Hepatocyte (in vitro differentiated cells): ENCODE results near the gene LACTBL1. TPM values are rescaled to one million over a fixed set of nuclear protein-coding genes. Genes with fewer than 3 reads are reported as not detected.

Experiments used
- DNase-seq: peaks from one replicate; pipeline ENCODE4 v3.0.0-alpha.2; 2016; ENCODE audit warnings: low spot score
- H2AFZ ChIP-seq: fragments of 200-600 bp; sonication (generic); 2 replicates; pipeline ENCODE4 v1.6.0; 2016; ENCODE audit warnings: antibody characterized with exemption, mild to moderate bottlenecking
- H3K27ac ChIP-seq: fragments of 200-600 bp; sonication (generic); 2 replicates; pipeline ENCODE4 v1.5.1; 2016; ENCODE audit warnings: mild to moderate bottlenecking
- H3K27me3 ChIP-seq: fragments of 200-600 bp; sonication (generic); 2 replicates; pipeline ENCODE4 v1.6.1; 2016
- H3K36me3 ChIP-seq: fragments of 200-600 bp; sonication (generic); replicated peaks from 2 replicates; pipeline ENCODE4 v1.5.1; 2016; ENCODE audit warnings: low read depth; ENCODE audit not compliant: insufficient read depth
- H3K4me1 ChIP-seq: fragments of 200-600 bp; sonication (generic); 2 replicates; pipeline ENCODE4 v1.5.1; 2016; ENCODE audit warnings: mild to moderate bottlenecking, moderate library complexity; ENCODE audit not compliant: insufficient read depth
- H3K4me2 ChIP-seq: fragments of 200-600 bp; sonication (generic); 2 replicates; pipeline ENCODE4 v1.6.0; 2016
- H3K4me3 ChIP-seq: fragments of 200-600 bp; sonication (generic); 2 replicates; pipeline ENCODE4 v1.5.1; 2016; ENCODE audit warnings: mild to moderate bottlenecking
- H3K79me2 ChIP-seq: fragments of 200-600 bp; sonication (generic); 2 replicates; pipeline ENCODE4 v1.6.0; 2017; ENCODE audit warnings: mild to moderate bottlenecking
- H3K9me2 ChIP-seq: fragments of 200-600 bp; sonication (generic); replicated peaks from 2 replicates; pipeline ENCODE4 v1.6.0; 2017; ENCODE audit warnings: mild to moderate bottlenecking; ENCODE audit not compliant: insufficient read depth
- H3K9me3 ChIP-seq: fragments of 200-600 bp; sonication (generic); 2 replicates; pipeline ENCODE4 v1.5.1; 2016; ENCODE audit warnings: low read depth, mild to moderate bottlenecking
- H4K20me1 ChIP-seq: fragments of 200-600 bp; sonication (generic); 2 replicates; pipeline ENCODE4 v1.6.0; 2016; ENCODE audit warnings: mild to moderate bottlenecking; ENCODE audit not compliant: insufficient read depth, poor library complexity, severe bottlenecking
- EZH2 ChIP-seq: fragments of 200-600 bp; sonication (generic); IDR thresholded peaks from 2 replicates; pipeline ENCODE4 v1.6.1; 2016; ENCODE audit warnings: antibody characterized with exemption, mild to moderate bottlenecking, borderline replicate concordance
- EZH2phosphoT487 ChIP-seq: fragments of 200-600 bp; sonication (generic); IDR thresholded peaks from one replicate; pipeline ENCODE4 v1.6.1; 2018; ENCODE audit warnings: antibody characterized with exemption, mild to moderate bottlenecking, low read depth, moderate library complexity; ENCODE audit not compliant: unreplicated experiment, severe bottlenecking
- WGBS: methylation state at CpG from one replicate; pipeline ENCODE4 v1.1.6; 2016; ENCODE audit warnings: low lambda C conversion rate; ENCODE audit errors: missing lambda C conversion rate; 5-methylcytosine and 5-hydroxymethylcytosine counted together
- polyA plus RNA-seq: library from polyadenylated mRNA; unstranded; fragments of >200 nt; fragmentation: Nextera tagmentation; extraction: Ambion mirVana; gene quantifications from 2 replicates; pipeline ENCODE4 v1.2.1, GENCODE V29; 2016
- total RNA-seq: library from RNA; depleted of rRNA; stranded (reverse); fragments of >200 nt; gene quantifications from 2 replicates; pipeline ENCODE4 v1.2.3, GENCODE V29; 2014
- TF ChIP-seq, protein P1 (sequence below): fragments of 200-600 bp; sonication (generic); IDR thresholded peaks from 2 replicates; pipeline ENCODE4 v1.5.1; 2016; ENCODE audit warnings: antibody characterized with exemption, mild to moderate bottlenecking; ENCODE audit not compliant: poor library complexity

LACTBL1 gene
- total and polyA plus RNA-seq, 2 experiments from 2014 or later = not detected

DNA sequence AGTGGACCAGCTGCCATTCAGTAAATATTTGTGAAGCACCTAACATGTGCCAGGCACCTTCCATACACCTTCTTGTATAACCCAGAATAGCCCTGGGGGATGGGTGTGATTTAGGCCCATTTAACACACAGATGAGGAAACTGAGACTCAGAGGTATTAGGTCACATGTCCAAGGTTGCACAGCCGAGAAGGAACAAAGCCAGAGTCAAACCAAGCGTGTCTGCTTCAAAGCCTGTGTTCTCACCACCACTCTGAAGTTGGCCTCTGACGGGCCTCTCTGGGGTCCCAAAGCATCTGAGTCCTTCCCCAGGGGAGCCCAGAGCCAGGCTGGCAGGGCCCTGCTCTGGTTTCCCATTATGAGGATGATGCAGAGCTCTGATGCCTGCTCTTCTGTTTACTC is 65.1 kb downstream of the LACTBL1 start:
- no peaks in the 10 kb centered on the region for H3K79me2 ChIP-seq

DNA sequence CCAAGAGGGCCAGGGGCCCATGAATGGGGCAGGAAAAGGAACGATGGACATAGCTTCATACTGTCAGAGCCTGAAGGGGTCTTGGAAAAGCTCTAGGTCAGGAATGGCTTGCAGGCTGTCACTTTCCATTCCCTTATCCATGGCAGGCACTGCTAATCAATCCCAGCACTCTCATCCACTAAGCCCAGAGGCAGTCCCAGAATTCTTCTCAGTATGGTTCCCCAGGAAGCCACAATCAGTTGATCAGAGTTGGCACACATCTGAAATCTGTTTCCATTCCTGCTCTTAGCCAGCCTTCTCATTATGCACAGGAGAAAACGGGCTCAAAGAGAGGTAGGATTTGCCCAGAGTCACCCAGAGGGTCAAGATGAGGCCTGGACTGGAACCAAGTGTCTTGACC is 65.7 kb downstream of the LACTBL1 start:
- Histone ChIP-seq H3K4me1 (no peaks in the 10 kb centered on the region), H3K9me2 (no peaks in the 10 kb centered on the region), H3K9me3 (no peaks in the 10 kb centered on the region), H3K4me2 (no peak overlapping the region), H3K4me3 (no peak overlapping the region), H4K20me1 (no peaks in the 10 kb centered on the region), H3K27me3 (no peaks in the 10 kb centered on the region), H2AFZ (no peak overlapping the region), H3K36me3 (no peaks in the 10 kb centered on the region), H3K27ac (no peak overlapping the region), H3K79me2 (no peaks in the 10 kb centered on the region)
- 92% methylated on average over 2 of the region's 2 CpGs for WGBS
- no peak for DNase-seq
- TF ChIP-seq, protein P1, sequence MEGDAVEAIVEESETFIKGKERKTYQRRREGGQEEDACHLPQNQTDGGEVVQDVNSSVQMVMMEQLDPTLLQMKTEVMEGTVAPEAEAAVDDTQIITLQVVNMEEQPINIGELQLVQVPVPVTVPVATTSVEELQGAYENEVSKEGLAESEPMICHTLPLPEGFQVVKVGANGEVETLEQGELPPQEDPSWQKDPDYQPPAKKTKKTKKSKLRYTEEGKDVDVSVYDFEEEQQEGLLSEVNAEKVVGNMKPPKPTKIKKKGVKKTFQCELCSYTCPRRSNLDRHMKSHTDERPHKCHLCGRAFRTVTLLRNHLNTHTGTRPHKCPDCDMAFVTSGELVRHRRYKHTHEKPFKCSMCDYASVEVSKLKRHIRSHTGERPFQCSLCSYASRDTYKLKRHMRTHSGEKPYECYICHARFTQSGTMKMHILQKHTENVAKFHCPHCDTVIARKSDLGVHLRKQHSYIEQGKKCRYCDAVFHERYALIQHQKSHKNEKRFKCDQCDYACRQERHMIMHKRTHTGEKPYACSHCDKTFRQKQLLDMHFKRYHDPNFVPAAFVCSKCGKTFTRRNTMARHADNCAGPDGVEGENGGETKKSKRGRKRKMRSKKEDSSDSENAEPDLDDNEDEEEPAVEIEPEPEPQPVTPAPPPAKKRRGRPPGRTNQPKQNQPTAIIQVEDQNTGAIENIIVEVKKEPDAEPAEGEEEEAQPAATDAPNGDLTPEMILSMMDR = no peak
- no peak for TF ChIP-seq EZH2phosphoT487
- no peak for TF ChIP-seq EZH2

More for the DNA sequence above, 65.1 kb downstream of the LACTBL1 start:
- no peak for TF ChIP-seq EZH2phosphoT487
- no peak for TF ChIP-seq EZH2
- TF ChIP-seq, protein P1 = no peak
- no peak overlapping the region for H3K4me2 ChIP-seq
- no peaks in the 10 kb centered on the region for H3K9me2 ChIP-seq
- H2AFZ ChIP-seq = no peak overlapping the region
- no peak overlapping the region for H3K4me3 ChIP-seq
- WGBS = 94% methylated on average over 3 of the region's 3 CpGs
- H3K9me3 ChIP-seq = no peaks in the 10 kb centered on the region
- no peaks in the 10 kb centered on the region for H4K20me1 ChIP-seq
- no peaks in the 10 kb centered on the region for H3K36me3 ChIP-seq
- no peak overlapping the region for H3K27ac ChIP-seq
- no peaks in the 10 kb centered on the region for H3K27me3 ChIP-seq
- no peaks in the 10 kb centered on the region for H3K4me1 ChIP-seq
- no peak for DNase-seq

DNA sequence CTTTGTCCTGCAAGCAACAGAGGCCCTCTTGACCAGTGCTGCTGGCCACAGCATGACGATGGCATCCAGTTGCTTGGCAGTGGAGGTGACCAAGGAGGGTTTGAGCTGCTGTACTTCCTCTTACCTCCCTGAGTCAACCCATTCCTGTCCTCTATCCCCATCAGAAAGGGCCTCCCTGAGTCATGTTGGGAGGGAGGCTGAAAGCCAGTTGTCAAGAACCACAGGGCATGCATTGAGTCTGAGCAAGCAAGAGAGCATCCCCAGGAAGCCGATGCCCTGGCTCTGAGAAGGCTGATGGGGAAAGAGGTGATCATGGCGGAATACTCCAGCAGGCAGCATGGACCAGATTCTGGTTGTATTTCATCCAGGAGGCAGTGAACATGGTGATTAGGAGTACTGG is 69.6 kb downstream of the LACTBL1 start:
- Histone ChIP-seq H3K27me3 (no peaks in the 10 kb centered on the region), H3K4me3 (no peak overlapping the region), H3K4me1 (no peaks in the 10 kb centered on the region), H3K9me2 (no peaks in the 10 kb centered on the region), H3K9me3 (no peaks in the 10 kb centered on the region), H3K36me3 (no peaks in the 10 kb centered on the region), H4K20me1 (no peaks in the 10 kb centered on the region), H2AFZ (no peak overlapping the region), H3K79me2 (no peaks in the 10 kb centered on the region), H3K4me2 (no peak overlapping the region), H3K27ac (no peak overlapping the region)
- TF ChIP-seq, protein P1 = no peak
- TF ChIP-seq EZH2phosphoT487 (no peak), EZH2 (no peak)
- WGBS = 98% methylated on average over 3 of the region's 3 CpGs
- no peak for DNase-seq

Other genes starting within 250 kb of the LACTBL1 start
- gene TEX46, start 43.0 kb upstream of the LACTBL1 start, total RNA-seq = not detected in 2 replicates
- not detected in 2 replicates for gene TEX46, start 43.0 kb upstream of the LACTBL1 start, polyA plus RNA-seq
- gene KDM1A, start 46.6 kb upstream of the LACTBL1 start, total RNA-seq = 94.3 and 97.9 TPM in 2 replicates
- 64.5 and 70.7 TPM in 2 replicates for gene KDM1A, start 46.6 kb upstream of the LACTBL1 start, polyA plus RNA-seq
- gene LUZP1, start 196.0 kb upstream of the LACTBL1 start, total RNA-seq = 21.2 and 23.3 TPM in 2 replicates
- 27.6 and 32.5 TPM in 2 replicates for gene LUZP1, start 196.0 kb upstream of the LACTBL1 start, polyA plus RNA-seq
- gene HTR1D, start 244.6 kb upstream of the LACTBL1 start, total RNA-seq = 0.07 and 0.40 TPM in 2 replicates
- gene HTR1D, start 244.6 kb upstream of the LACTBL1 start, polyA plus RNA-seq = 0.19 TPM in 1 of 2 replicates, not detected in the other